Measurements from ENCODE around the gene EGFL7. TPM values are rescaled to one million over a fixed set of nuclear protein-coding genes. Genes with fewer than 3 reads are reported as not detected.
A peak's percentile ranks its signal among the peaks of the same experiment; 100 is the strongest.

EGFL7 gene
- total RNA-seq, 4 donors from 2014 or later = 12.3 to 64.7 (median 33.6) TPM

DNA sequence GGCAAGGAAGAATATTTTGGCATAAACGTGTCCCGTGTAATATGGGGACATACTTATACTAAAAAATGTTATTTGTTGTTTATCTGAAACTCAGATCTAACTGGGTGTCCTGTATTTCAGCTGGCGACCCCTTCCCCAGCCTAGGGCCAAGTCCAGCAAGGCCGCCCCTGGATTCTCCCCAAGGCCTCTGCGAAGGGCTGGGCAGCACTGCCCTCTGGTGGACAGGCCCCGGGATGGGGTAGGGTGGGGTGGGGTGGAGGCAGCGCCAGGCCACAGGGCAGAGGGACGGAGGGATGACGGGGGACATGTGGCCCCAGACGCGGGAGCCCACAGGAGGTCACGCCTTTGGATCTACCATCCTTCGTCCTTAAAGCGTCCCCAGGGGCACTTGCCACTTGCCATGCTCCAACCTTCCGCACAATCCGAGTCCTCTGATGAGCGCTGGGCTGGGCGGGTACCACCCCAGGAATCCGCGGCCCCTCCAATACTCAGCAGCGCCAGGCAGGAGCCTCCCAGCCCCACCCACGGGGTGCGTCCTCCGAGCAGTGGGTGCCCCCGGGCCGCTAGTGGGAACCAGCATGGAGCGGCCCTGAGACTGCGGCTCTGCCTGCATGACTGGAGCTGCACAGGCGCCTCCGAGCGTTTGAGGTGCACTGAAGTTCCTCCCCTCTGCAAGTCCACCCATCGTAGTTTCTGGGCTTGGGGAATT lies 31.6 kb downstream of the EGFL7 start:
- peaks cover 41 to 77% (median 61%) of the 10 kb centered on the region in 4 donors for H3K4me1 ChIP-seq
- intact Hi-C loops (cut with DNase I; ENCODE audit: low total_unique reads) (no loop called here), in situ Hi-C loops (cut with MboI; ENCODE audit: low pct_ligation_motif_present in 1 of 4, low pct_unique_long_range_greater_than_20kb in 1 of 4, low sequenced_read_pairs in 3 of 4) (no loop called here)
- 33 to 42% methylated on average over 2 to 32 of the region's 32 CpGs for WGBS, 2 donors (ENCODE audit: low coverage in 1 of 2)
- peak; percentile 80 for DNase-seq
- no peaks in the 10 kb centered on the region for H3K9me3 ChIP-seq
- H3K36me3 ChIP-seq = no peaks in the 10 kb centered on the region
- TF ChIP-seq, protein P1, sequence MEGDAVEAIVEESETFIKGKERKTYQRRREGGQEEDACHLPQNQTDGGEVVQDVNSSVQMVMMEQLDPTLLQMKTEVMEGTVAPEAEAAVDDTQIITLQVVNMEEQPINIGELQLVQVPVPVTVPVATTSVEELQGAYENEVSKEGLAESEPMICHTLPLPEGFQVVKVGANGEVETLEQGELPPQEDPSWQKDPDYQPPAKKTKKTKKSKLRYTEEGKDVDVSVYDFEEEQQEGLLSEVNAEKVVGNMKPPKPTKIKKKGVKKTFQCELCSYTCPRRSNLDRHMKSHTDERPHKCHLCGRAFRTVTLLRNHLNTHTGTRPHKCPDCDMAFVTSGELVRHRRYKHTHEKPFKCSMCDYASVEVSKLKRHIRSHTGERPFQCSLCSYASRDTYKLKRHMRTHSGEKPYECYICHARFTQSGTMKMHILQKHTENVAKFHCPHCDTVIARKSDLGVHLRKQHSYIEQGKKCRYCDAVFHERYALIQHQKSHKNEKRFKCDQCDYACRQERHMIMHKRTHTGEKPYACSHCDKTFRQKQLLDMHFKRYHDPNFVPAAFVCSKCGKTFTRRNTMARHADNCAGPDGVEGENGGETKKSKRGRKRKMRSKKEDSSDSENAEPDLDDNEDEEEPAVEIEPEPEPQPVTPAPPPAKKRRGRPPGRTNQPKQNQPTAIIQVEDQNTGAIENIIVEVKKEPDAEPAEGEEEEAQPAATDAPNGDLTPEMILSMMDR (IDR thresholded peaks at IDR 0.05) = peak; percentile 73 to 90 (median 76)
- no peak for TF ChIP-seq EP300 (IDR thresholded peaks at IDR 0.05; ENCODE audit: low read depth)
- H3K27me3 ChIP-seq = peaks cover 8% of the 10 kb centered on the region
- no peak overlapping the region for H3K4me3 ChIP-seq
- H3K27ac ChIP-seq = peak overlapping the region; percentile 70 to 85 (median 78)

- TF ChIP-seq POLR2AphosphoS5 (IDR thresholded peaks at IDR 0.05) = no peak
- TF ChIP-seq POLR2A (IDR thresholded peaks at IDR 0.05) = no peak
- TF ChIP-seq, protein P1 (IDR thresholded peaks at IDR 0.05) = no peak
- no peak for TF ChIP-seq EP300 (IDR thresholded peaks at IDR 0.05; ENCODE audit: low read depth)
- no peaks in the 10 kb centered on the region for H3K36me3 ChIP-seq
- H3K27me3 ChIP-seq = peaks cover 13% of the 10 kb centered on the region
- H3K27ac ChIP-seq = peak overlapping the region; percentile 70 to 85 (median 78)
- H3K4me1 ChIP-seq = peaks cover 41 to 73% (median 65%) of the 10 kb centered on the region in 4 donors
- no peak overlapping the region for H3K4me3 ChIP-seq
- WGBS, 2 donors (ENCODE audit: low coverage in 1 of 2) = 68 to 80% methylated on average over 7 to 11 of the region's 11 CpGs
- in situ Hi-C loops (cut with MboI; ENCODE audit: low pct_ligation_motif_present in 1 of 4, low pct_unique_long_range_greater_than_20kb in 1 of 4, low sequenced_read_pairs in 3 of 4) = no loop called here
- no peaks in the 10 kb centered on the region for H3K9me3 ChIP-seq
- DNase-seq = no peak
- intact Hi-C loops (cut with DNase I; ENCODE audit: low total_unique reads) = no loop called here
Observed at GRCh38 chr9:136694872-136695247, 32.1 kb downstream of the EGFL7 start.

GRCh38 chr9:136695435-136695895 lies 32.7 kb downstream of the EGFL7 start:
- H3K27ac ChIP-seq = peak overlapping the region; percentile 70 to 85 (median 78)
- in situ Hi-C loops (cut with MboI; ENCODE audit: low pct_ligation_motif_present in 1 of 4, low pct_unique_long_range_greater_than_20kb in 1 of 4, low sequenced_read_pairs in 3 of 4) (no loop called here), intact Hi-C loops (cut with DNase I; ENCODE audit: low total_unique reads) (no loop called here)
- no peaks in the 10 kb centered on the region for H3K36me3 ChIP-seq
- peak; percentile 81 for DNase-seq
- WGBS, 2 donors (ENCODE audit: low coverage in 1 of 2) = 48% methylated on average over 10 of the region's 10 CpGs; no CpG with 5 or more reads in 1 of the 2 donors
- peaks cover 19% of the 10 kb centered on the region for H3K27me3 ChIP-seq
- H3K4me3 ChIP-seq = no peak overlapping the region
- TF ChIP-seq POLR2A (IDR thresholded peaks at IDR 0.05) = no peak
- no peak for TF ChIP-seq EP300 (IDR thresholded peaks at IDR 0.05; ENCODE audit: low read depth)
- peak in 2 of 3 donors; percentile 35 to 39 for TF ChIP-seq POLR2AphosphoS5 (IDR thresholded peaks at IDR 0.05)
- H3K9me3 ChIP-seq = no peaks in the 10 kb centered on the region
- H3K4me1 ChIP-seq = peaks cover 39 to 70% (median 64%) of the 10 kb centered on the region in 4 donors

- peak; percentile 42 for DNase-seq
- peaks cover 24% of the 10 kb centered on the region for H3K27me3 ChIP-seq
- peak overlapping the region; percentile 70 to 85 (median 78) for H3K27ac ChIP-seq
- H3K4me3 ChIP-seq = no peak overlapping the region
- peaks cover 34 to 68% (median 64%) of the 10 kb centered on the region in 4 donors for H3K4me1 ChIP-seq
- WGBS, 2 donors (ENCODE audit: low coverage in 1 of 2) = 62% methylated on average over 18 of the region's 23 CpGs; no CpG with 5 or more reads in 1 of the 2 donors
- in situ Hi-C loops (cut with MboI; ENCODE audit: low pct_ligation_motif_present in 1 of 4, low pct_unique_long_range_greater_than_20kb in 1 of 4, low sequenced_read_pairs in 3 of 4) (no loop called here), intact Hi-C loops (cut with DNase I; ENCODE audit: low total_unique reads) (no loop called here)
- H3K36me3 ChIP-seq = no peaks in the 10 kb centered on the region
- no peaks in the 10 kb centered on the region for H3K9me3 ChIP-seq
- TF ChIP-seq, protein P1 (IDR thresholded peaks at IDR 0.05) = no peak
- TF ChIP-seq POLR2A (IDR thresholded peaks at IDR 0.05) (no peak), EP300 (IDR thresholded peaks at IDR 0.05; ENCODE audit: low read depth) (no peak), POLR2AphosphoS5 (IDR thresholded peaks at IDR 0.05) (no peak)
Observed at GRCh38 chr9:136695955-136696354, 33.2 kb downstream of the EGFL7 start.
